Measurements from ENCODE around the gene MCF2L.

GRCh38 chr13:113058129-113058987, 89.3 kb downstream of the MCF2L start:
- TF ChIP-seq EZH2 (optimal IDR thresholded peaks at IDR 0.05; ENCODE audit: low read depth, low read length) (no peak), EZH2phosphoT487 (IDR thresholded peaks at IDR 0.05; ENCODE audit: low read length) (no peak)
- TF ChIP-seq, protein P1, sequence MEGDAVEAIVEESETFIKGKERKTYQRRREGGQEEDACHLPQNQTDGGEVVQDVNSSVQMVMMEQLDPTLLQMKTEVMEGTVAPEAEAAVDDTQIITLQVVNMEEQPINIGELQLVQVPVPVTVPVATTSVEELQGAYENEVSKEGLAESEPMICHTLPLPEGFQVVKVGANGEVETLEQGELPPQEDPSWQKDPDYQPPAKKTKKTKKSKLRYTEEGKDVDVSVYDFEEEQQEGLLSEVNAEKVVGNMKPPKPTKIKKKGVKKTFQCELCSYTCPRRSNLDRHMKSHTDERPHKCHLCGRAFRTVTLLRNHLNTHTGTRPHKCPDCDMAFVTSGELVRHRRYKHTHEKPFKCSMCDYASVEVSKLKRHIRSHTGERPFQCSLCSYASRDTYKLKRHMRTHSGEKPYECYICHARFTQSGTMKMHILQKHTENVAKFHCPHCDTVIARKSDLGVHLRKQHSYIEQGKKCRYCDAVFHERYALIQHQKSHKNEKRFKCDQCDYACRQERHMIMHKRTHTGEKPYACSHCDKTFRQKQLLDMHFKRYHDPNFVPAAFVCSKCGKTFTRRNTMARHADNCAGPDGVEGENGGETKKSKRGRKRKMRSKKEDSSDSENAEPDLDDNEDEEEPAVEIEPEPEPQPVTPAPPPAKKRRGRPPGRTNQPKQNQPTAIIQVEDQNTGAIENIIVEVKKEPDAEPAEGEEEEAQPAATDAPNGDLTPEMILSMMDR (IDR thresholded peaks at IDR 0.05; ENCODE audit: low read length): no peak
